ENCODE measurements around the gene STC2. TPM values are rescaled to one million over a fixed set of nuclear protein-coding genes. Genes with fewer than 3 reads are reported as not detected.

Gene STC2
- total and polyA plus RNA-seq, 2 of the 8 experiments (the other 6 are each of a cell fraction or from before 2014, with no cell fraction given): 26.4 to 53.1 TPM

- Histone ChIP-seq H3K4me2 (ENCODE audit: insufficient read depth in 1 of 2, low read depth in 2 of 2, low read length in 2 of 2) (no peak overlapping the region), H3K9ac (replicated peaks in 1 of 4; ENCODE audit: extremely low read depth in 1 of 4, low read depth in 3 of 4, low read length in 3 of 4) (no peak overlapping the region), H4K20me1 (replicated peaks in 1 of 2; ENCODE audit: control insufficient read depth in 1 of 2, insufficient read depth in 2 of 2, low read length in 2 of 2) (peaks cover 4 to 10% of the 10 kb centered on the region in 2 experiments), H3K4ac (replicated peaks; ENCODE audit: insufficient read length, low read depth, low read length) (no peak overlapping the region), H2BK12ac (ENCODE audit: low read depth, low read length) (no peak overlapping the region), H3K79me1 (ENCODE audit: low read depth, low read length) (no peaks in the 10 kb centered on the region; the same call in 1 of the 2 replicates), H3K4me1 (replicated peaks in 1 of 4; ENCODE audit: control insufficient read depth in 3 of 4, insufficient read depth in 4 of 4, low read length in 3 of 4) (peaks cover 0 to 9% (median 2%) of the 10 kb centered on the region in 4 experiments; a peak in 6 of 7 replicates), H2BK20ac (ENCODE audit: low read length) (no peak overlapping the region), H3K18ac (ENCODE audit: extremely low read depth, low read length) (no peak overlapping the region), H2BK5ac (ENCODE audit: low read depth, low read length) (no peak overlapping the region), H3K9me3 (ENCODE audit: insufficient read depth in 2 of 2, low read depth in 1 of 2, low read length in 1 of 2) (no peaks in the 10 kb centered on the region), H3K27ac (ENCODE audit: low read depth, low read length) (no peak overlapping the region), H3K79me2 (ENCODE audit: control insufficient read depth in 1 of 2, insufficient read depth in 2 of 2, low read length in 2 of 2) (peaks cover 0 to under 1% of the 10 kb centered on the region in 2 experiments; a peak in 1 of 4 replicates), H3K14ac (ENCODE audit: insufficient read length) (no peak overlapping the region), H2AK5ac (ENCODE audit: low read depth, low read length) (no peak overlapping the region), H3K27me3 (replicated peaks in 1 of 4; ENCODE audit: control insufficient read depth in 3 of 4, extremely low read depth in 1 of 4, insufficient read depth in 3 of 4, low read length in 3 of 4) (no peaks in the 10 kb centered on the region), H3K36me3 (ENCODE audit: control insufficient read depth in 2 of 4, insufficient read depth in 4 of 4, low read length in 3 of 4) (peaks cover 24 to 72% (median 51%) of the 10 kb centered on the region in 4 experiments), H3K23ac (ENCODE audit: insufficient read length) (no peak overlapping the region), H3K4me3 (ENCODE audit: extremely low read depth in 1 of 4, insufficient read depth in 2 of 4, low read depth in 3 of 4, low read length in 4 of 4) (no peak overlapping the region), H3K56ac (replicated peaks; ENCODE audit: insufficient read length, low read depth, low read length) (no peak overlapping the region), H4K8ac (ENCODE audit: extremely low read depth, insufficient read depth, low read length) (no peak overlapping the region), H2BK15ac (ENCODE audit: low read length) (no peak overlapping the region), H2AFZ (ENCODE audit: low read length) (no peak overlapping the region), H3K23me2 (ENCODE audit: low read depth, low read length) (no peaks in the 10 kb centered on the region), H4K5ac (ENCODE audit: insufficient read length, low read depth, low read length) (no peak overlapping the region), H4K91ac (replicated peaks; ENCODE audit: insufficient read length, low read length) (no peak overlapping the region), H2BK120ac (replicated peaks; ENCODE audit: low read depth, low read length) (no peak overlapping the region)
- POLR2A ChIA-PET (ENCODE audit: partially characterized antibody): interaction anchor here (0.5 to 14.8 kb wide), 5 partner anchors 10 to 386 kb away, joined by 3 to 536 read pairs (median 3); partner anchors contain the start of gene STC2
- WGBS, 2 experiments (ENCODE audit: extremely low coverage in 1 of 2, insufficient coverage in 1 of 2, insufficient read length in 1 of 2, insufficient replicate concordance in 2 of 2, low coverage in 1 of 2, low lambda C conversion rate in 2 of 2, missing lambda C conversion rate in 1 of 2): 94% methylated on average over 16 of the region's 18 CpGs; no CpG with 5 or more reads in 1 of the 2 experiments
- DNase-seq (ENCODE audit: low read depth in 1 of 2, low spot score in 2 of 2): no peak
- CTCF ChIA-PET (ENCODE audit: partially characterized antibody): interaction anchor here (0.7 to 14.3 kb wide), 2 partner anchors 24 to 839 kb away, joined by 3 to 126 read pairs; no protein-coding TSS in a partner anchor
- no peak for FAIRE-seq
- TF ChIP-seq ATF2 (IDR thresholded peaks at IDR 0.05; ENCODE audit: low read length) (no peak), POLR2A (IDR thresholded peaks at IDR 0.05; ENCODE audit: control extremely low read depth in 1 of 2, low read depth in 2 of 2, low read length in 2 of 2) (no peak), HDAC6 (IDR thresholded peaks at IDR 0.05; ENCODE audit: low read depth, low read length) (no peak), JUND (IDR thresholded peaks at IDR 0.05; ENCODE audit: low read length) (no peak), CHD2 (IDR thresholded peaks at IDR 0.05; ENCODE audit: low read length) (no peak), ATF3 (IDR thresholded peaks at IDR 0.05; ENCODE audit: insufficient read depth, low read depth, low read length) (no peak), EZH2 (IDR thresholded peaks at IDR 0.05; ENCODE audit: low read depth, low read length, severe bottlenecking) (no peak), CBX8 (IDR thresholded peaks at IDR 0.05; ENCODE audit: borderline replicate concordance, low read depth, low read length) (no peak), SUZ12 (IDR thresholded peaks at IDR 0.05; ENCODE audit: low read length) (no peak), SAP30 (IDR thresholded peaks at IDR 0.05; ENCODE audit: insufficient read depth, insufficient replicate concordance, low read length) (no peak), KDM4A (IDR thresholded peaks at IDR 0.05; ENCODE audit: low read depth, low read length, severe bottlenecking) (no peak)
Observed at GRCh38 chr5:173317852-173318251, 10.4 kb downstream of the STC2 start.
